PFSK-1 (cell line): ENCODE measurements around the gene UIMC1.

ENCODE experiments used
- FOXP2 ChIP-seq: optimal IDR thresholded peaks from 2 replicates; pipeline ENCODE3; 2011; ENCODE audit warnings: borderline replicate concordance, control low read depth, inconsistent platforms; ENCODE audit not compliant: insufficient read depth; ENCODE audit errors: extremely low read length, extremely low read depth
- POLR2AphosphoS5 ChIP-seq: IDR thresholded peaks from 2 replicates; pipeline ENCODE4 v1.6.1; 2012; ENCODE audit warnings: low read depth, mild to moderate bottlenecking, control low read depth, low read length, moderate library complexity
- SIN3A ChIP-seq: IDR thresholded peaks from 2 replicates; pipeline ENCODE4 v1.6.1; 2012; ENCODE audit warnings: mild to moderate bottlenecking, low read length, moderate library complexity, borderline replicate concordance; ENCODE audit not compliant: insufficient read depth
- TAF1 ChIP-seq: IDR thresholded peaks from 2 replicates; pipeline ENCODE4 v1.6.1; 2012; ENCODE audit warnings: low read length, control low read depth, borderline replicate concordance; ENCODE audit not compliant: insufficient read depth
- TF ChIP-seq, protein P1 (sequence below), 2 experiments: IDR thresholded peaks; 2 replicates each; pipeline versions ENCODE4 v1.6.1 to v1.8.0; 2011 to 2012; ENCODE audit warnings: low read depth in 2 of 2, low read length in 2 of 2, control low read depth in 1 of 2, inconsistent platforms in 1 of 2, mild to moderate bottlenecking in 1 of 2, moderate library complexity in 1 of 2; ENCODE audit not compliant: insufficient read depth in 1 of 2

The UIMC1 gene

GRCh38 chr5:177008716-177009115 is 2.1 kb upstream of the UIMC1 start:
- TF ChIP-seq SIN3A, result no peak
- TF ChIP-seq, protein P1, sequence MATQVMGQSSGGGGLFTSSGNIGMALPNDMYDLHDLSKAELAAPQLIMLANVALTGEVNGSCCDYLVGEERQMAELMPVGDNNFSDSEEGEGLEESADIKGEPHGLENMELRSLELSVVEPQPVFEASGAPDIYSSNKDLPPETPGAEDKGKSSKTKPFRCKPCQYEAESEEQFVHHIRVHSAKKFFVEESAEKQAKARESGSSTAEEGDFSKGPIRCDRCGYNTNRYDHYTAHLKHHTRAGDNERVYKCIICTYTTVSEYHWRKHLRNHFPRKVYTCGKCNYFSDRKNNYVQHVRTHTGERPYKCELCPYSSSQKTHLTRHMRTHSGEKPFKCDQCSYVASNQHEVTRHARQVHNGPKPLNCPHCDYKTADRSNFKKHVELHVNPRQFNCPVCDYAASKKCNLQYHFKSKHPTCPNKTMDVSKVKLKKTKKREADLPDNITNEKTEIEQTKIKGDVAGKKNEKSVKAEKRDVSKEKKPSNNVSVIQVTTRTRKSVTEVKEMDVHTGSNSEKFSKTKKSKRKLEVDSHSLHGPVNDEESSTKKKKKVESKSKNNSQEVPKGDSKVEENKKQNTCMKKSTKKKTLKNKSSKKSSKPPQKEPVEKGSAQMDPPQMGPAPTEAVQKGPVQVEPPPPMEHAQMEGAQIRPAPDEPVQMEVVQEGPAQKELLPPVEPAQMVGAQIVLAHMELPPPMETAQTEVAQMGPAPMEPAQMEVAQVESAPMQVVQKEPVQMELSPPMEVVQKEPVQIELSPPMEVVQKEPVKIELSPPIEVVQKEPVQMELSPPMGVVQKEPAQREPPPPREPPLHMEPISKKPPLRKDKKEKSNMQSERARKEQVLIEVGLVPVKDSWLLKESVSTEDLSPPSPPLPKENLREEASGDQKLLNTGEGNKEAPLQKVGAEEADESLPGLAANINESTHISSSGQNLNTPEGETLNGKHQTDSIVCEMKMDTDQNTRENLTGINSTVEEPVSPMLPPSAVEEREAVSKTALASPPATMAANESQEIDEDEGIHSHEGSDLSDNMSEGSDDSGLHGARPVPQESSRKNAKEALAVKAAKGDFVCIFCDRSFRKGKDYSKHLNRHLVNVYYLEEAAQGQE (IDR thresholded peaks at IDR 0.05; ENCODE audit: insufficient read depth in 1 of 2, low read depth in 2 of 2, low read length in 2 of 2), result no peak
- no peak for TF ChIP-seq TAF1
- TF ChIP-seq FOXP2, result no peak
- TF ChIP-seq POLR2AphosphoS5, result no peak

GRCh38 chr5:177005619-177006264 is 837 bp downstream of the UIMC1 start:
- TF ChIP-seq POLR2AphosphoS5 (no peak), TAF1 (no peak), SIN3A (no peak), FOXP2 (no peak)

DNA sequence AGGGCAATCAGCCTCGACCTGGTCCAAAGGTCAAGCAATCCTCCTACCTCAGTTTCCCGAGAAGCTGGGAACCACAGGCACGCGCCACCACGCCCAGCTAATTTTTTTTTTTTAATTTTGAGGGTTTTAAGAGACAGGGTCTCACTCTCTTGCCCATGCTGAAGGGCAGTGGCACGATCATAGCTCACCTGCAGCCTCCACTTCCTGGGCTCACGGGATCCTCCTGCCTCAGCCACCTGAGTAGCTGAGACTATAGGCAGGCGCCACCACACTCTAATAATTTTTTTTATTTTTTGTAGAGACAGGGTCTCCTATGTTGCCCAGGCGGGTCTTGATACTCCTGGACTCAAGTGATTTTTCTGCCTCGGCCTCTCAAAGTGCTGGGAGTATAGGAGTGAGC is 1.6 kb downstream of the UIMC1 start:
- TF ChIP-seq POLR2AphosphoS5 (no peak), FOXP2 (no peak), SIN3A (no peak), TAF1 (no peak)
- TF ChIP-seq, protein P1 (IDR thresholded peaks at IDR 0.05; ENCODE audit: insufficient read depth in 1 of 2, low read depth in 2 of 2, low read length in 2 of 2), result no peak

GRCh38 chr5:177003649-177004048 is 2.9 kb downstream of the UIMC1 start:
- TF ChIP-seq TAF1, result no peak
- TF ChIP-seq FOXP2, result no peak
- TF ChIP-seq, protein P1 (IDR thresholded peaks at IDR 0.05; ENCODE audit: insufficient read depth in 1 of 2, low read depth in 2 of 2, low read length in 2 of 2), result no peak
- TF ChIP-seq POLR2AphosphoS5, result no peak
- TF ChIP-seq SIN3A, result no peak

DNA sequence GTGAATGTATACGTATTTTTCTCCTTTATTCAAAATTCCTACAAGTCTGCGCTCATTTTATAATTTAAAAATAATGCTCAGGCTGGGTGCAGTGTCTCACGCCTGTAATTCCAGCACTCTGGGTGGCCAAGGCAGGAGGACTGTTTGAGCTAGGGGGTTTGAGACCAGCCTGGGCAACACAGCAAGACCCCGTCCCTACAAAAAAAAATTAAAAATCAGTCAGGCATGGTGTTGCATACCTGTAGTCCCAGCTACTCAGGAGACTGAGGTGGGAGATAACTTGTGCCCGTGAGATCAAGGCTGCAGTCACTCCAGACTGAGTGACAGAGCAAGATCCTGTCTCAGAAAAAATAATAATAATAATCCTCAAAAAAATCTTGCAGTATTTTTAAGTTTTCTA is 7.8 kb downstream of the UIMC1 start:
- TF ChIP-seq TAF1, result no peak
- TF ChIP-seq FOXP2, result no peak
- TF ChIP-seq POLR2AphosphoS5, result no peak
- TF ChIP-seq SIN3A, result no peak
- TF ChIP-seq, protein P1 (IDR thresholded peaks at IDR 0.05; ENCODE audit: insufficient read depth in 1 of 2, low read depth in 2 of 2, low read length in 2 of 2), result no peak
